ENCODE measurements around the gene COL2A1. TPM values are rescaled to one million over a fixed set of nuclear protein-coding genes. Genes with fewer than 3 reads are reported as not detected.

COL2A1 gene
- total and polyA plus RNA-seq, 4 experiments from 2014 or later = not detected

DNA sequence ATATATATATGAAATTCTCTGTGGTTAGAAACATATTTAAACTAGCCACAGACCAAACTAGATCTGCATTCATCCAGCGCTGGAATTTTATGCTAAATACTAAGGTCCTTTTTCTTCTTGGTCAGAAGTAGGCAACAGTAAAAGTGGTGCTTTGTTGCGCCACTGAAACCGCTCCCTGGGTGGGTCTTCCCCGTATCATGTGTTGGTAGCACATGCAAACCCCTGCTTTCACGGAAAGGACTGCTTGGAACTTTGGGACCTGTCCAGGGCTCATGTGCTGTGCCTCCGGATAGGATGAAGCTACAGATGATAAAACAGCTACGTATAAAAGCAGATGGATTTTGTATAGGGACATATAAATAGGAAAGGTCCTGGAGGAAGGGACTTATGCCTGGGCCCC, 40.1 kb upstream of the COL2A1 start:
- no peaks in the 10 kb centered on the region for H3K4me1 ChIP-seq (ENCODE audit: insufficient read depth, low read length)
- Mint-ChIP-seq H3K27me3 (no peaks in the 10 kb centered on the region), H3K36me3 (peaks cover 41 to 62% of the 10 kb centered on the region in 2 donors), H3K4me3 (no peak overlapping the region), H3K4me1 (no peaks in the 10 kb centered on the region), H3K27ac (no peak overlapping the region), H3K9me3 (no peaks in the 10 kb centered on the region)
- intact Hi-C loops (cut with micrococcal nuclease) = no loop called here
- H3K4me3 ChIP-seq (ENCODE audit: low read length in 2 of 2) = no peak overlapping the region
- CTCF ChIA-PET (ENCODE audit: partially characterized antibody) = no interaction called here
- POLR2A ChIA-PET (ENCODE audit: partially characterized antibody) = no interaction called here
- DNase-seq = no peak
- H3K36me3 ChIP-seq (ENCODE audit: insufficient read depth, low read length) = peaks cover 38% of the 10 kb centered on the region
- H3K9me3 ChIP-seq (ENCODE audit: control insufficient read depth in 1 of 2, low read length in 2 of 2) = no peaks in the 10 kb centered on the region
- no peaks in the 10 kb centered on the region for H3K27me3 ChIP-seq (ENCODE audit: insufficient read depth, low read length)
- H3K27ac ChIP-seq (ENCODE audit: low read depth, low read length) = no peak overlapping the region

DNA sequence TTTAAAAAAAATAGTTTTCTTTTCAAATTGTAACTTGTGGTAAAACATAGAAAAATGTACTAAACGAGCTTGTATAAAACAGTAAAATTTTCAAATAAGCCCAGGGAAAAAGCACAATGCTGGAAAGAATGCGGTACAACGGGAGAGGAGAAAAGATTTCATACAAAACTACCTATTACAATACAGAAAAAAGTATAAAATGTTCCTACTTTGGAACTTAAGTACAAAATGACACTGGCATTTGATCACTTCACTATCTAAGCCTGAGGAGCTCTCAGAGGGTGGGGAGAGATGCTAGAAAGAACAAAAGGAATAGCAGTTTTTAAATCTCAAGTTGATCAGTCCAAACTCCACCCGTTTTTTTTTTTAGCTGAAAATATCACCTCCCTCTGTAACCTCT, 39.5 kb upstream of the COL2A1 start:
- Histone ChIP-seq H3K36me3 (ENCODE audit: insufficient read depth, low read length) (peaks cover 38% of the 10 kb centered on the region), H3K4me3 (ENCODE audit: low read length in 2 of 2) (no peak overlapping the region), H3K4me1 (ENCODE audit: insufficient read depth, low read length) (no peaks in the 10 kb centered on the region), H3K27me3 (ENCODE audit: insufficient read depth, low read length) (no peaks in the 10 kb centered on the region), H3K27ac (ENCODE audit: low read depth, low read length) (no peak overlapping the region), H3K9me3 (ENCODE audit: control insufficient read depth in 1 of 2, low read length in 2 of 2) (no peaks in the 10 kb centered on the region)
- no peaks in the 10 kb centered on the region for H3K4me1 Mint-ChIP-seq
- ChIA-PET CTCF (ENCODE audit: partially characterized antibody) (no interaction called here), POLR2A (ENCODE audit: partially characterized antibody) (no interaction called here)
- H3K9me3 Mint-ChIP-seq = no peaks in the 10 kb centered on the region
- H3K36me3 Mint-ChIP-seq = peaks cover 37 to 56% of the 10 kb centered on the region in 2 donors
- H3K27me3 Mint-ChIP-seq = no peaks in the 10 kb centered on the region
- intact Hi-C loops (cut with micrococcal nuclease) = no loop called here
- peak overlapping the region in 1 of 7 donors; percentile 3 for H3K27ac Mint-ChIP-seq
- H3K4me3 Mint-ChIP-seq = no peak overlapping the region
- no peak for DNase-seq

DNA sequence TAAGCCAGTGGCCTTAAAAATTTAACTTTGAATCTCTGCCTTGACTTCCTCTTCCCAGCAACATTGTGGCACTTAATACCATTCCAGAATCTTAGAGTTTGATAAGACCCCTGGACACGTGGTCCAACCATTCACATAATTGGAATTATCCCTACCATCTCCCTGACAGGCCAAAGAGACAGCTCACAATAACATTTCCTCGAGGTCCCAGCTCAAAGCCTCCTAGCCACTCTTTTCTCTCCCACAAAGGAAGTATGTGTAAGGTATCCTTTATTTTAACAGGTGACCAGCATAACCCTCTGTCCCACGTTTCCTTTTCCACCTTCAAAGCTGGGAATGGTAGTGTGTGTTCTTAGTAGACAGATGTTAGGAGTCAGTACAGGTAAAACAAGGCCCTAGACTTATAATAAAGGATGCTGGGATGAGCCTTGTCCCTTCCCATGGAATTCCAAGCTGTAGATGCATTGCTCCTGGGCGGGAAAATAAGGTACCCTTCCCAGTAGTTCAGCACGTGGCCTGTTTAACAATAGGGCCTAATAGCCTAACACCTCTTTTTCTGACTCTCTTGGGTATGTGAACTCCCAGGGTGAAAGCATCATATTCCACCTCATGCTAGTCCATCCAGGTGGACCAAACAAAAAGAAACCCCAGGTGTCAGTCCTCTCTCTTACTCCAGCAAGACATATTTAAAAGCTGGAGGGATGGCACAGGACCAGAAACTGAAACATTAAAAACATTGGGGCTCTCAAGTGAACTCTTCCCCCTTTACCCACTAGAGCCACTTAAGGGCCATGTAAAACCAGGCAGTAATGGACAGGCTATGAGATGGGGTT, 37.5 kb upstream of the COL2A1 start:
- Histone ChIP-seq H3K27ac (ENCODE audit: low read depth, low read length) (no peak overlapping the region), H3K9me3 (ENCODE audit: control insufficient read depth in 1 of 2, low read length in 2 of 2) (no peaks in the 10 kb centered on the region), H3K4me3 (ENCODE audit: low read length in 2 of 2) (no peak overlapping the region), H3K4me1 (ENCODE audit: insufficient read depth, low read length) (no peaks in the 10 kb centered on the region), H3K27me3 (ENCODE audit: insufficient read depth, low read length) (no peaks in the 10 kb centered on the region), H3K36me3 (ENCODE audit: insufficient read depth, low read length) (peaks cover 23% of the 10 kb centered on the region)
- CTCF ChIA-PET (ENCODE audit: partially characterized antibody) = no interaction called here
- H3K36me3 Mint-ChIP-seq = peaks cover 31 to 37% of the 10 kb centered on the region in 2 donors
- POLR2A ChIA-PET (ENCODE audit: partially characterized antibody) = no interaction called here
- no peaks in the 10 kb centered on the region for H3K9me3 Mint-ChIP-seq
- H3K27me3 Mint-ChIP-seq = no peaks in the 10 kb centered on the region
- no peak overlapping the region for H3K27ac Mint-ChIP-seq
- no peak overlapping the region for H3K4me3 Mint-ChIP-seq
- intact Hi-C loops (cut with micrococcal nuclease) = no loop called here
- DNase-seq = no peak
- H3K4me1 Mint-ChIP-seq = peaks cover 0 to 10% (median 4%) of the 10 kb centered on the region in 4 donors

DNA sequence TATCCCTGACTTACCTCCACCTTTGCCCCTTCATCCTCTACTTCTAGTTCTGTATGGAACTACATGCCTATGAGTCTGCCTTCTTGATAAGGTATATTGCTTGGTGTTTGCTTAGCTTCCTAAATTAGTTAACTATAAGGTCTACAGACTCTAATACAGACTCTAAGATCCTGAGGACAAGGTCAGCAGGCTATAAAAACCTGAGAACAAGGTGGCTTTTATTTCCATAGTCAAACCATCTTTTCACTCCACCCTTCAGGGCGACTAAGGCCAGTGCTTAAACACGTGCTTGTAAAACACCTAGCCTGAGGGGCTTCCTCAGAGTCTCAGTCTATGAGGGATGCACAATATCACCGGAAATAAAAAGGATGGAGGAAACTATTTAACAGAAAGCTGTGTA, 36.1 kb upstream of the COL2A1 start:
- peaks cover 0 to 10% (median 4%) of the 10 kb centered on the region in 4 donors for H3K4me1 Mint-ChIP-seq
- H3K27ac Mint-ChIP-seq = no peak overlapping the region
- ChIA-PET POLR2A (ENCODE audit: partially characterized antibody) (no interaction called here), CTCF (ENCODE audit: partially characterized antibody) (no interaction called here)
- Histone ChIP-seq H3K27ac (ENCODE audit: low read depth, low read length) (no peak overlapping the region), H3K27me3 (ENCODE audit: insufficient read depth, low read length) (no peaks in the 10 kb centered on the region), H3K9me3 (ENCODE audit: control insufficient read depth in 1 of 2, low read length in 2 of 2) (no peaks in the 10 kb centered on the region), H3K36me3 (ENCODE audit: insufficient read depth, low read length) (peaks cover 10% of the 10 kb centered on the region), H3K4me1 (ENCODE audit: insufficient read depth, low read length) (no peaks in the 10 kb centered on the region), H3K4me3 (ENCODE audit: low read length in 2 of 2) (no peak overlapping the region)
- intact Hi-C loops (cut with micrococcal nuclease) = no loop called here
- no peak overlapping the region for H3K4me3 Mint-ChIP-seq
- DNase-seq = no peak
- no peaks in the 10 kb centered on the region for H3K27me3 Mint-ChIP-seq
- peaks cover 17 to 23% of the 10 kb centered on the region in 2 donors for H3K36me3 Mint-ChIP-seq
- no peaks in the 10 kb centered on the region for H3K9me3 Mint-ChIP-seq

DNA sequence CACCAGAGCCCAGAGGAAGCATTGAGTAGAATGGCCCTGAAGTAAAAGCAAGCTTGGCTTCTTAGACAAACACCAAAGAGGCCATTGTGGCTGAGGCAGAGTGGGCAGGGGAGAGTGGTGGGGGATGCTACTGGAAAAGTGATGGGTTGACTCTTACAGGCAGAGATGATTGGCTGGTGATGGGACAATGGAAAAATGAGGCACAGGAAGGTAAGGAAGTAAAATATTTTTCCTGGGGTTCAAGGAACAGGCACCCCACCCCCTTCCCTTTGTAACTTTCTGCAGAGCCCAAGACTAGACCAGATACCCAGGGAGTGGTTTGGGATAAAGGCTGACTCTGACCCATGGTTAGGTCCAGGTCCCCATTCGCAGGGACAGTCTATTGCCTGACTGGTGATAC, 34.9 kb upstream of the COL2A1 start:
- Mint-ChIP-seq H3K9me3 (no peaks in the 10 kb centered on the region), H3K4me1 (peaks cover 0 to 10% (median 4%) of the 10 kb centered on the region in 4 donors)
- CTCF ChIA-PET (ENCODE audit: partially characterized antibody) = no interaction called here

DNA sequence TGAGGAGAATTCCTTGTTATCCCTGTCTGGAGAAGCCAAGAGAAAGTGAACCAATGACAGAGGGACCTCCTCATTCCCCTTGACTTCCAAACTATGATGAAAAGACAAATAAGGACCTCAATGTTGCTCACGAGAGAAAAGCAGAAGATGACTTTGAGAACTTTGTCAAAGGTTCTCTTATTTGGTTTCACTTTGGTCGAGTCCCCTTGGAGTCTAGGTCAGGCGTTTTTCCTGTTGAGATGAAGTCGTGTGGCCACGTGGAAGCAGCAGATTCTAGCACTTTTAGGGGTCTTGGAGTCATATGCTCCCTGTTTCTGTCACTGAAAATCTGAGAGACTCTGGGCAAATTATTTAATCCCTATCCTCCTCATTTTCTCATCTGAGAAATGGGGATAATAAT, 33.8 kb upstream of the COL2A1 start:
- Mint-ChIP-seq H3K4me1 (peaks cover 0 to 10% (median 4%) of the 10 kb centered on the region in 4 donors), H3K4me3 (peak overlapping the region in 1 of 8 donors; percentile 18), H3K36me3 (peaks cover 0 to under 1% of the 10 kb centered on the region in 2 donors), H3K27me3 (no peaks in the 10 kb centered on the region), H3K27ac (peak overlapping the region in 1 of 7 donors; percentile 0), H3K9me3 (no peaks in the 10 kb centered on the region)
- Histone ChIP-seq H3K27ac (ENCODE audit: low read depth, low read length) (no peak overlapping the region), H3K4me3 (ENCODE audit: low read length in 2 of 2) (no peak overlapping the region), H3K4me1 (ENCODE audit: insufficient read depth, low read length) (no peaks in the 10 kb centered on the region), H3K9me3 (ENCODE audit: control insufficient read depth in 1 of 2, low read length in 2 of 2) (no peaks in the 10 kb centered on the region), H3K36me3 (ENCODE audit: insufficient read depth, low read length) (no peaks in the 10 kb centered on the region), H3K27me3 (ENCODE audit: insufficient read depth, low read length) (no peaks in the 10 kb centered on the region)
- CTCF ChIA-PET (ENCODE audit: partially characterized antibody) = no interaction called here
- DNase-seq = no peak
- intact Hi-C loops (cut with micrococcal nuclease) = no loop called here
- POLR2A ChIA-PET (ENCODE audit: partially characterized antibody) = no interaction called here

More for the DNA sequence above, 34.9 kb upstream of the COL2A1 start:
- POLR2A ChIA-PET (ENCODE audit: partially characterized antibody) = no interaction called here
- no peak for DNase-seq
- H3K4me3 Mint-ChIP-seq = no peak overlapping the region
- Histone ChIP-seq H3K4me3 (ENCODE audit: low read length in 2 of 2) (no peak overlapping the region), H3K4me1 (ENCODE audit: insufficient read depth, low read length) (no peaks in the 10 kb centered on the region), H3K36me3 (ENCODE audit: insufficient read depth, low read length) (no peaks in the 10 kb centered on the region), H3K27ac (ENCODE audit: low read depth, low read length) (no peak overlapping the region), H3K9me3 (ENCODE audit: control insufficient read depth in 1 of 2, low read length in 2 of 2) (no peaks in the 10 kb centered on the region), H3K27me3 (ENCODE audit: insufficient read depth, low read length) (no peaks in the 10 kb centered on the region)
- H3K27me3 Mint-ChIP-seq = no peaks in the 10 kb centered on the region
- intact Hi-C loops (cut with micrococcal nuclease) = no loop called here
- peaks cover 8 to 11% of the 10 kb centered on the region in 2 donors for H3K36me3 Mint-ChIP-seq
- peak overlapping the region in 1 of 7 donors; percentile 26 for H3K27ac Mint-ChIP-seq

DNA sequence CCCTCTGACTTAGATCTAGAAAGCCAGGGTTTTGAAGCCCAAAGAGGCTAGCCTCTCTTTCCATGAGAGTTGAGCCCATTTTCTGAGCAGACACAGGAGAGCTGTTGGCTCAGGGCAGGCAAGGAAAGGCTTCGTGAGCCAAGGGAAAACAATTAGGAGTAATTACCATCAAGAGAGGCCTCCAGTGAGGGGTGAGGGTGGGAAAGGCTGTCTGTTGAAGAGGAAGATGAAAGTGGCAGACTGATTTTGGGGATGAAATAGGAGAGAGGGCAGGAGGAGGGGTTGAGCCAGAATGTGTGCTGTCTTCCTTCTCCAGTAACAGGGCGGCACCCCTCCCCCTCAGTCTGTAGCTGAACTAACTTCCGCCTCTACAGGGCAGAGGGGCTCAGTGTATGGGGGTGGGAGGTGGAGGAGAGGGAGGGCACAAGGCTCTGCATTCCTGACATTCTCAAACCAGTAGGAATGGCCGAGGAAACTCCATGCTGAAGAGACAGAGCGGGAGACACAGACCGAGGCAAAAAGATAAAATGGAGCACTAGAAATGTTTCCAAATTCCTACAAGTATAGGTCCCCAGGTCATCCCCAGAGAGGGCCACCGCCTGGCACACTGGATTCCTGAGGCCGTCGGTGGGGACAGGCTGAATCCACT, 33.1 kb upstream of the COL2A1 start:
- no peak overlapping the region for H3K4me3 Mint-ChIP-seq
- no peaks in the 10 kb centered on the region for H3K36me3 ChIP-seq (ENCODE audit: insufficient read depth, low read length)
- ChIA-PET CTCF (ENCODE audit: partially characterized antibody) (no interaction called here), POLR2A (ENCODE audit: partially characterized antibody) (no interaction called here)
- H3K4me1 ChIP-seq (ENCODE audit: insufficient read depth, low read length) = no peaks in the 10 kb centered on the region
- H3K27ac ChIP-seq (ENCODE audit: low read depth, low read length) = no peak overlapping the region
- no peaks in the 10 kb centered on the region for H3K9me3 Mint-ChIP-seq
- H3K4me3 ChIP-seq (ENCODE audit: low read length in 2 of 2) = no peak overlapping the region
- H3K27me3 ChIP-seq (ENCODE audit: insufficient read depth, low read length) = no peaks in the 10 kb centered on the region
- H3K4me1 Mint-ChIP-seq = peaks cover 0 to 10% (median 4%) of the 10 kb centered on the region in 4 donors
- no peak for DNase-seq
- H3K27me3 Mint-ChIP-seq = no peaks in the 10 kb centered on the region
- peak overlapping the region in 3 of 7 donors; percentile 0 to 70 (median 36) for H3K27ac Mint-ChIP-seq
- no peaks in the 10 kb centered on the region for H3K36me3 Mint-ChIP-seq
- H3K9me3 ChIP-seq (ENCODE audit: control insufficient read depth in 1 of 2, low read length in 2 of 2) = no peaks in the 10 kb centered on the region
- intact Hi-C loops (cut with micrococcal nuclease) = no loop called here
